Hepatocyte (in vitro differentiated cells): ENCODE results near the gene C1orf87.

Source experiments
- EZH2 ChIP-seq: fragments of 200-600 bp; sonication (generic); IDR thresholded peaks from 2 replicates; pipeline ENCODE4 v1.6.1; 2016; ENCODE audit warnings: antibody characterized with exemption, mild to moderate bottlenecking, borderline replicate concordance
- TF ChIP-seq, protein P1 (sequence below): fragments of 200-600 bp; sonication (generic); IDR thresholded peaks from 2 replicates; pipeline ENCODE4 v1.5.1; 2016; ENCODE audit warnings: antibody characterized with exemption, mild to moderate bottlenecking; ENCODE audit not compliant: poor library complexity

DNA sequence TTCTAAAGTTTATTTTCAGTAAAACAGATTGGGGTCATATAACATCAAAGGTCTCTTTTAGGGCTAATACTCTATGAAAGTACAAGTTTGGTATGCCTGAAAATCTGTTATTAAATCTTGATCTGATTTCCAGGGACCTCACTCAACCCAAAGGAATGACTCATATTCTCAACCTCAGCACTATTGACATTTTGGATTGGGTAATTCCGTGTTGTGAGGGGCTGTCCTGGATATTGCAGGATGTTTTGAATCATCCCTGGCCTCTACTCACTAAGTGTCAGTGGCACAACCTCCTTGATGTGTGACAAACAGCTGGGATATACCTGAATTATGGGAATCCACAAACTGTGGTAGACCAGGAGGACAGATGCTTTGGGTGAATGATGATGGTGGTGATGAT lies 95.5 kb downstream of the C1orf87 start:
- TF ChIP-seq, protein P1, sequence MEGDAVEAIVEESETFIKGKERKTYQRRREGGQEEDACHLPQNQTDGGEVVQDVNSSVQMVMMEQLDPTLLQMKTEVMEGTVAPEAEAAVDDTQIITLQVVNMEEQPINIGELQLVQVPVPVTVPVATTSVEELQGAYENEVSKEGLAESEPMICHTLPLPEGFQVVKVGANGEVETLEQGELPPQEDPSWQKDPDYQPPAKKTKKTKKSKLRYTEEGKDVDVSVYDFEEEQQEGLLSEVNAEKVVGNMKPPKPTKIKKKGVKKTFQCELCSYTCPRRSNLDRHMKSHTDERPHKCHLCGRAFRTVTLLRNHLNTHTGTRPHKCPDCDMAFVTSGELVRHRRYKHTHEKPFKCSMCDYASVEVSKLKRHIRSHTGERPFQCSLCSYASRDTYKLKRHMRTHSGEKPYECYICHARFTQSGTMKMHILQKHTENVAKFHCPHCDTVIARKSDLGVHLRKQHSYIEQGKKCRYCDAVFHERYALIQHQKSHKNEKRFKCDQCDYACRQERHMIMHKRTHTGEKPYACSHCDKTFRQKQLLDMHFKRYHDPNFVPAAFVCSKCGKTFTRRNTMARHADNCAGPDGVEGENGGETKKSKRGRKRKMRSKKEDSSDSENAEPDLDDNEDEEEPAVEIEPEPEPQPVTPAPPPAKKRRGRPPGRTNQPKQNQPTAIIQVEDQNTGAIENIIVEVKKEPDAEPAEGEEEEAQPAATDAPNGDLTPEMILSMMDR, result no peak
- TF ChIP-seq EZH2, result no peak
